HG03108 (cell line): ENCODE measurements around the gene FAM229B.
"Not testable (repeated sequence)": the region's sequence is repeated elsewhere in the genome, so short reads cannot be mapped to it uniquely, and the experiment has no call there.

ENCODE experiments used
- ATAC-seq: cut with Tn5 transposase; IDR thresholded peaks from one replicate; pipeline ENCODE4 v1.9.1; 2021; ENCODE audit warnings: moderate library complexity; ENCODE audit not compliant: unreplicated experiment

The FAM229B gene, protein sequence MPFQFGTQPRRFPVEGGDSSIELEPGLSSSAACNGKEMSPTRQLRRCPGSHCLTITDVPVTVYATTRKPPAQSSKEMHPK

DNA sequence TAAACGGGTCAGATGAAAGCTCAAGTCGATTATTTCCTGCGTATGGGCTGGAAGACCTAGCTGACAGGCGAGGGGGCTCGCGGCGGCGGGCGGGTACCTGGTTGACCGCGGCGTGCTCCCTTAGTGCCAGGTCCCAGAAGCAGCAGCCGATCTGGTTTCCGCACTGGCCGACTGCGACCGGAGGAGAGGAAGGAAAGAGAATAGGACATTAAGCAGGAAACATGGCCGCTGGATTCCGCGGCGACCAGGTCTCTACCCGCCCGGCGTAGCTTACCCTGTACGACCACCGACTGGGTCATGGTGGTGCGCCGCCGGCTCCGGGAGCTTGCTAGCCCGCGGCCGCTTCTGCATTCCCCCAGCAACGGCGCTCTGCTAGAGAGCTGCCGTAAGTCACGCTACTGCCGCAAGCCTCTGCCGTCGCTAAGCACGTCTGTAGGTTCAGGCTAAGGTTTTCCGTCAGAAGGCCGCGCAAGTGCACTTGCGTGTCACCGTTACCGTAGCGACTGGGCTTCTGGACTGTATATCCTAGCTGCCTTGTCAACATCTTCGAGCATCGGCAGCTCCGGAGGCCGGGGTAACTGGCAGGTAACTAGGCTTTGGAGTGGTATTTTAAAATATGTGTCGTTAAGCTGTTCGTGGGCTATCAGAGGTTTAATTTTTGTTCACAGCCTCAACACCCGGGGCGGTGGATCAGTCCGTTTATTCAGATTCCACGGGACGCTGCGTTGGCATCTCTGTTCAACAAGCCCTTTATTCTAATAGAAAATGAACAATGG lies at the start of gene FAM229B, which contains the start of gene TUBE1:
Gene FAM229B (plus strand): TSS at position 456 of the 776 bp plus-strand sequence. CDS start 11,693 bp downstream, outside the sequence.
Gene TUBE1 (minus strand): TSS at position 347 of the 776 bp plus-strand sequence. CDS start 48 bp downstream, at position 299.
- peak; percentile 98 for ATAC-seq

DNA sequence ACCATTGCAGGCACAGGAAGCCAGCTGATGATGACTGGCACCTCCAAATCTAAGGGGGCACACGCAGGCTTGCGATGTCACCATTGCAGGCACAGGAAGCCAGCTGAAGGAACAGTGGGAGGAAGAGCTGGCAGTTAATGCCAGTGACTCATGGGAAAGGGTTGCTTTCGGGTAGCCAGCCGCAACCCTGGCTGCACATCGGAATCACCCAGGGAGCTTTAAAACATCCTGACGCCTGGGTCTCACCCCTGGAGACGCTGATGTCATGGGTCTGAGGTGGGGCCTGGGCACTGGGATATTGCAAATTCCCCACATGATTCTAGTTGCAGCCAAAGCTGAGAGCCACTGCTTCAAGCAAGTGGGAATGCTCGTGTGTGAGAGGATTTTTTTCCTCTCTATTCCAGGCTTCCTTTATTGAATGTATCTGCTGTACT lies 49.6 kb upstream of the FAM229B start:
- ATAC-seq, result no peak

DNA sequence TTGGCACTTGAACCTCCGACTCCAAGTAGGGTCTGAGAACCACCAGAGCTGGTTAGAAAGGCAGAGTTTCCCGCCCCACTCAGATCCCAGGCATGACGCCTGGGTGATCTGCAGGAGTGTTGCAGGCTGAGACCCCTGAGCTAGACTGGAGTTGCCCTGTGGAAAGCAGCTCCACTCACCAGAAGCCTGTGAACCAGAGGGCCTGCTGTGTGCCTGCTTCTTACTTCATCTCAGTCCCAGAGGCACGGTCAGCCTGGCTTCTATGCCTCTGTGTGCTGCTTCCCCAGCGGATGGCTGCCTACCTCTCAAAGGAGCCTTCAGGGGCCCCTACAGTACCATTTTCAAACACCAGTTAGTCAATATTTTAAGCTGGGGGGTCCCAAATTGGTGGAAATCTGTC lies 49.1 kb upstream of the FAM229B start:
- ATAC-seq, result no peak

DNA sequence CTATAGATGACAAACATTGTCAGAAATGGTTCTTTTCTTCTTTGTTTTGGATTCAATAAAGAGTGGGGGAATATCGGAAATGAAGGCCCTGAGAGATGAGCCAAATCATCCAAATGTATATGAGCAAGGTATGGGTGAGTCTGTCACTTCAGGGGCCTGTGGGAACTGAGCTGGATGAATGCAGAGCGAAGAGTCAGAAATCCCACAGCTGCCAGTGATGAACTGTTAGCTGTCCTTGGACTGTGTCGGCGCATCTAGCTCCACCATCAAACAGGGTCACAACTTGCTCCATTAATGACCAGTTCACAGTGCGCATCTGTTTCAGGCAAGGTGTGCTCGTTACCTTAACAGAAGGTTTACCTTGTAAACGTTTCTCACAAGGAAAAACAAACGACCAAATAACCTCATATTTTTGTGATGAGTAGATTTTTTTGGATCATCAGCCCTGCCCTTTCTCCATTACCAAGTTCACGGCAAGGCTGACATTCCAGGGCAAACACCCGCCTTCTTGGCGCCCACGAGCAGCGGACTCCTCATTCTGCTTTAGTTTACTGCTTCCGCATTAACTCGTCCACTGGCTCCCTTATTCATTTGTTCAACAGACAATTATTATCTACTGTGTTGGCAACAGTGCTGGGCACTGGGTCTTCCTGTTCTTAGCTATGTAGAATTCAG lies 48.5 kb upstream of the FAM229B start:
- no peak for ATAC-seq

DNA sequence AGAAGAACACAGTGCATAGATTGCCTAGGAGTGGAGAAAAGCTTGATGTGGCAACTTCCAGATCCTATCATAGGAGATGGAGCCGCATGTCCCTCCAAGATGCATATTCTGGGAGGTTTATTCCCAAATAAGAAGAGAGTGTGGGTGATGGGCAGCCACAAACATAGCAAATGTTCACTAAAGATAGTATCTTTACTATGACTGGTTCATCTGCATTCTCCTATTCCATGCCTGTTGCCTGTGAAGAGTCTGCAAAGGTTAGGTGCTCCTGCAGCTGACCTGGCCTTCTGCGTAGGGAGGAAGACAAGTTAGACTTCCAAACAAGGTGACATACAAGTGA lies 48.0 kb upstream of the FAM229B start:
- ATAC-seq, result no peak

DNA sequence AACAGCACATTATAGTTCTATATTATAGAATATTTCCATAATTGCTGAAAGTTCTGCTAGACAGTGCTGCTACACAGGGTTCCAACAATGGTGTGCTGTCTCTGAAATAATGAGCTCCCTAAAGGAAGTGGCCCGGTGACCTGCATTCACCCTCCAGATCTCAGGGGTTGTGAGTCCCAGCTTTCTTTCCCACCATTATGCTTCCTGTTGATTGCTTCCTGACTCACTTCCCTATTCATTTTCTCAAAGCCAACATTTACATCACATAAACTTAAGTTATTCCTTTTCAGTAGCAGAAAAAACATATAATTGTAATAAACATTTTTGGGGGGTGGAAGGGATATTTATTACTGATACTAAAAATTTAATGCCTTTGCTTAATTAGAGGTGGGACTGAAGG lies 46.4 kb upstream of the FAM229B start:
- ATAC-seq, result no peak

DNA sequence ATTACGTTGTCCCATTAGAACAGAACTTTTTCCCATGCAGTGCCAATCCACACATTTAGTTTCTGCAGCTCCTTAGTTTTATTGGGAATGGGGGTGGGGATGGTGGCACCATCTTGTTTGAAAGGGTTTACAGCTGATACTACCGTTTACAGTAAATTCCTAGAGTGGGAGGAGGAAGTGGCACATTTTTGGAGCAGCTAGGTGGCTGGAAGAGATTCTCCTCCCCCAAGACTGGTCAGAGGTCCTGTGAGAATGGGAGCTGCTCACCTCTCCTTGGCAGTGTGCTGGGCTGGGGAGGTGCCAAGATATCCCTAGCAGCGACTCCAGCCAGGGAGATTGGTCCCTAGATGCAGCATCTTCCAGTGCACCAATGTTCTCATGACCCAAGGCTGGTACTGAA lies 45.9 kb upstream of the FAM229B start:
- ATAC-seq, result no peak

DNA sequence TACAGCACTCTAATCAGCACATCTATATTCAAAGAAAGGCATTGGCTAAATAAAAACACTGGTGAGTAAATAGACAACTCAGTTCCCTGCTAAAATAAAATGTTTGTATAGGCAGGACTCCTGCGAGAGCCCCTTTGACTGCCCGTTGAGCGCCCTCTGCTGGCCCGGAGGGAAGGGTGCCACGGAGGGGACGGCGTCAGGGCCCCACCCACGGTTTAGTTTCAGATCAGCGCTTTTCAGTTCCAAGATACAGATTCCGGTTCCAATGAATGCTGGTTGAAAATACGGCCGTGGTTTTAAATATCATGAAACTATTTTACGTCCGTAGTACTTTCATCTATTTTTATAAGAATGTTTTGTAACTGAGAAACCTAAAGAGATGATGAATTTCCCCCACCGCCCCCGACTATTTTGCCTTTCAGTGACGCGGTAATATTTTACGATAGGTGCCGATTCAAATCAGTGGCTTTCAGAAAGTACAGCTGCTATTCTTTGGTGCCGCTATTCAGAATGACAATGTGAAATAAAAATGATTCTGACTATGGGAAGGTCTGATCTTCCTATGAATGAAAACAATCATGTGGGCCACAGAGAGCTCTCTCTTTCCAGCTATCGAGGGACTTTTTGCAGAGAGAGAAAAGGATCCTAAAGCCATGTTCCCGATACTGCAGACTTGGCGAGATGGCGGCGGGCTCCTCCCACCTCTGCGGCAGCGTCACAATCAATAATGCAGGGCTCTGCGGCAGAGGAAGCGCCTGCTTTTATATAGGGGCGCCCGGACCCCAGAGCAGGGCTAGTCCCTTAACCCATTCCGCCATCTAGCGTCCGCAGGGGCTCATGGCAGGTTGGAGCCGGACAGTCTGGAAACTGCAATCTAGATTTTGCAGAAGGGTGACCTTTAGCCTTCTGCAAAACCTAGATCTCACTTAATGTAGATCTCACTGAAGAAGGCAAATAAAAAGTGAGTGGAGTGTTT lies 44.1 kb upstream of the FAM229B start:
- peak; percentile 94 for ATAC-seq

DNA sequence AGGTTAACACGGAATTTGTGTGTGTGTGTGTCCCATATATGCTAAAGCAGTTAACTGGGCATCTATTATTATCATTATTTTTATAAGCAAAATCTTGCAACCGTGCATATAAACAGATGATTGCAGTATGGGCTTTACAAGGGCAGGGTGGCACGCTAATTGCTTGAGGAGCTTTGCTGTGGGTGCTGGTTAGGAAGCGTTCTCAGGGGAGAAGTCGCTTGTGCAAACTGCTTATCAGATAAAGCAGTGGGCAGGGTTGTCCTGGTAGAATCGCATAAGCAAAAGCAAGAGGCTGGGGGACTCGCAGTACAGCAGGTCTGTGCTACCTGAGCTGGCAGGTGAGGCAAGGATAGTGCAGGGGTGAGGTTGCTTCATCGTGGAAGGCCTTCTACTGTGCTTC lies 43.2 kb upstream of the FAM229B start:
- no peak for ATAC-seq

DNA sequence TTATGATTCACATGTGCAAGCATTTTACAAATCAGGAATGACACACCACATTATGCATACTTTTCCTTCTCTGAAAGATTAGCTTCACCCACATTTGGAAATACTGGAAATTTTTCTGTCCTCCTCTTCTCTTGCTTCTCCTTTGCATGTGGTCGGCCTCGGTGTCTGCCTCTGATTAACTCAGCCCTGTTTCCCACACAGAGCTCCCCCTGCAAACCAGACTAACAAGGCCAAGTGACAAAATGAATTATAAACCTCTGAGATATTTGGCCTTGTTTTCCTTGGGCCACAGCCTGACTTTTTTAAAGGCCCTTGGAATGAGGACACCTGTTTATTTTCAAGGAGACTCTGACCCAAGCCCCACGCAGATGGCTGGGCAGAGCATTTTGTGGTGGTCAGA lies 42.5 kb upstream of the FAM229B start:
- no peak for ATAC-seq

DNA sequence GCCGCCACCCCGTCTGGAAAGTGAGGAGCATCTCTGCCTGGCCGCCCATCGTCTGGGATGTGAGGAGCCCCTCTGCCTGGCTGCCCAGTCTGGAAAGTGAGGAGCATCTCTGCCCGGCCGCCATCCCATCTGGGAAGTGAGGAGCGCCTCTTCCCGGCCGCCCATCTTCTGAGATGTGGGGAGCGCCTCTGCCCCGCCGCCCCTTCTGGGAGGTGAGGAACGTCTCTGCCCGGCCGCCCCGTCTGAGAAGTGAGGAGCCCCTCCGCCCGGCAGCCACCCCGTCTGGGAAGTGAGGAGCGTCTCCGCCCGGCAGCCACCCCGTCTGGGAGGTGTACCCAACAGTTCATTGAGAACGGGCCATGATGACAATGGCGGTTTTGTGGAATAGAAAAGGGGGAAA lies 39.9 kb upstream of the FAM229B start:
- not testable (repeated sequence) for ATAC-seq

DNA sequence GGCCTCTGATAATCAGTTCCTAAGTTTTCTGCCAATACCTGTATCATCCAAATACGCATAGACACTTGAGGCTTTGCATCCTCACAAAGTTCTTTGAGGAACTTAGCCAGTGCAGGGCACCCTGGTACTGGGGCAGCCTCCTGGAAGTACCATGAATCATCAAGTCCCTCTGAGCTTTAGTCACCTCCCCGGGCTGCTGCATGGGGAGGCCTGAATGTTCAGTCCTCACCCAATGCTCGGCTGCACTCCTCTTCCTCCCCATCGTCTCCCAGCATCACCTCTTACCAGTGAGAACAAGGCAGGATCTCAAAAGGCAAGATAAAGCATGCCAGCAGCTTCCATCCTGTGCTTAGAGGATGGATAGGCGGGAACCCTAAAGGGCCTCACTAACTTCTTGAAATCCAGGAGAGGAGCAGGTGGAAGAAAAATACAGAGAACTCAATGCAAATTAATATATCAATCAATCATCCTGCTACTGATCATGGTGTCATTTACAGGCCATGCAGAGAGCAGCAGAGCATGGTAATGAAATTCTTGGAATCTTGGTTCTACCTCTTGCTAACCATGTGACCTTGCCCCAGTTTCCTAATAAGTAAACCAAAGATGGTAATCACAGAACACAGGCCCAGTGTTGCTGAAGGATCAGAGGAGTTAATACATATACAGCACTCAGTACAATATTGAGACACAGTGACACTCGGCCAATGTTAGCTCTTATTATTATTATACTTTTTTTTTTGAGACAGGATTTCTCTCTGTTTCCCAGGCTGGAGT lies 38.2 kb upstream of the FAM229B start:
- no peak for ATAC-seq

DNA sequence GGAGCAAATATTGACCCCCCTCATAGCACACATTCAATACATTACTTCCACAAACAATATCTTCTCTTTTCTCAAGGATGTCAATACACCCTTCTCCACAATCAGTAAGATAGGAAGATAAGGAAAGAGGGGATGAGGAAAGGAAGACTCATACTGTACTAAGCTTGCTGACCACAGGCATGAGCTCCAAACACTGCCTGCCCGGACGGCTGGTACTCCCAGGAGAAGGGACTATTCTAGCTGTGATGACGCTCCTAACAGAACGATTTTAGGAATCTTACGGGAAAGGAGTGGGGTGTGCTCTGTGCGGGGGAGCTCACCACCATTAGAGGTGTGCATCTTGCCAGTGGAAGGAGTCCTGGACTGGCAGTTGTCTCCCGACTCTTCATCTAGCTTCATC lies 37.4 kb upstream of the FAM229B start:
- ATAC-seq, result no peak

DNA sequence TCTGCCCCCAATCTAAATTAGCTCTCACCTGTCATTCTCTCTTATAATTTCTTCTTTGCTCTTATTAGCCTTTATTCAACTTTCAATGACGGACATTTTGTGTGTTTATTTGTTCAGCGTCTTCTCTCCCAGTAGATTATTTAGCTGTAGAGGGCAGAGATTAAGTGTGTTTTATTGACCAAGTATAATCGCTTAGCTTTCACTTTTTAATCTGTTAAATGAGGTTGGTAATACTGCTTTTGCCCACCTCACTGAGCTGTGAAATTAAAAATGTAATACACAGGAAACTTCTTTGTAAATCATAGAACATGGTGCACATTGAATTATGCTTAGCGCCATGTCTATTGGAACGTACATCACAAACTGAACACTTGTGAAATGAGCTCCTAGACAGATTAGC lies 37.0 kb upstream of the FAM229B start:
- no peak for ATAC-seq

DNA sequence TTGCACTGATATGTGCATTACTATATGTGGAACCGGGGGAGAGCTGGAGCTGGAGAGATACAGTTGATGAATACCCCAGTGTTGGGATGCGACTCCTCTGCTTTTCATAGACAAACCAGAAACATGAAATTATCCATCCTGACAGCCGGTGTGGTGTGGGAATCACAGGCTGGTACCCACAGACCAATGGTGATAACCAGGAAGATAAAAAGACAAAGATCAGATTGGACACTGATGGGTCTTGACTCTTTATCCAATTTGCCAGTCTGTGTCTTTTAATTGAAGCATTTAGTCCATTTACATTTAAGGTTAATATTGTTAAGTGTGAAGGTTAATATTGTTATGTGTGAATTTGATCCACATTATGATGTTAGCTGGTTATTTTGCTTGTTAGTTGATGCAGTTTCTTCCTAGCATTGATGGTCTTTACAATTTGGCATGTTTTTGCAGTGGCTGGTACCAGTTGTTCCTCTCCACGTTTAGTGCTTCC lies 36.1 kb upstream of the FAM229B start:
- ATAC-seq, result not testable (repeated sequence)

DNA sequence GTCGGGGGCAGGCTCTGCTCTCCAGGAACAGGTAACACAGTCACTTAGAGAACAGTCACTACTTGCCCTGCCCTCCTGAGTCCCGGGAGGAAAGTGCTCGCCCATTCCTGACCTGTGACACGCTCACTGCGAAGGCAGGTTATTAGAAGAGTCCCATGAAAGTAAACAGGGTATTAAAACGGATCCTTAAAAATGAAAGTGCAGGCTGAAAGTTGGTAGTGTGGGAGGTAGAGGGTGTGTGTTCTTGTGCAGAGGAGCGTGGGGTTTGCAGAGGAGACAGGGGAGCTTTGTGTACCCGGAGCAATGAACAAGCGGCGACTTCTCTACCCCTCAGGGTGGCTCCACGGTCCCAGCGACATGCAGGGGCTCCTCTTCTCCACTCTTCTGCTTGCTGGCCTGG lies 33.4 kb upstream of the FAM229B start, which contains the start of gene CCN6:
Gene CCN6 (plus strand): TSS at position 104 of the 400 bp plus-strand sequence. CDS start 254 bp downstream, at position 358.
- no peak for ATAC-seq

DNA sequence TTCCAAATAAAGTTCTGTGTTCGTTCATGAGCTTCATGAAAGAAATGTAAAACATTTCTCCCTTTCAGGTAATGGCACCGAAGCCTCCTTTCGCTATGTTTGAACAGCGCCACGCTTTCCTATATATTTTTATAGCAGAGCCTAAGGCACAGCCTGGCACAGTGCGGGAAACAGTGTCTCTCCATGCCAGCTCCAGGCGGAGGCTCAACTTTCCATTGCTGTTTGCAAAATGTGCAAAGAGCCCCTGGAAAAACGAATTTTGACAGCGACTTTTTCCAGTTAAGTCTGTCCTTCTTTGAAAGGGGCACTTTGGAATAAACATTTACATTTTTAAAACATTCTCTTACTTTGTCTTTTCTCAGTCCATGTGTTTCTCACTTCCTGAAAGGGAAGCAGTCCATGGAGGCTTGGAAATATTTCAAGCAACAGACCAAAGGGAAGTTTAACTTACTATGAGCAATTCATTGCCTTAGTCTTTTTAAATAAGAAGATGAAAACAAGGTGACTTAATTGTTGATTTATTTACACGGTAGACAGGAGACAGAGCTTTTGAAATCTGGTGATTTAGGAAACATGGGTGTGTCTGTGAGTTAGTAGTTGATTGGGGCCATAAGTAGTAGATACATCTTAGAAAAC lies 32.7 kb upstream of the FAM229B start:
- no peak for ATAC-seq

DNA sequence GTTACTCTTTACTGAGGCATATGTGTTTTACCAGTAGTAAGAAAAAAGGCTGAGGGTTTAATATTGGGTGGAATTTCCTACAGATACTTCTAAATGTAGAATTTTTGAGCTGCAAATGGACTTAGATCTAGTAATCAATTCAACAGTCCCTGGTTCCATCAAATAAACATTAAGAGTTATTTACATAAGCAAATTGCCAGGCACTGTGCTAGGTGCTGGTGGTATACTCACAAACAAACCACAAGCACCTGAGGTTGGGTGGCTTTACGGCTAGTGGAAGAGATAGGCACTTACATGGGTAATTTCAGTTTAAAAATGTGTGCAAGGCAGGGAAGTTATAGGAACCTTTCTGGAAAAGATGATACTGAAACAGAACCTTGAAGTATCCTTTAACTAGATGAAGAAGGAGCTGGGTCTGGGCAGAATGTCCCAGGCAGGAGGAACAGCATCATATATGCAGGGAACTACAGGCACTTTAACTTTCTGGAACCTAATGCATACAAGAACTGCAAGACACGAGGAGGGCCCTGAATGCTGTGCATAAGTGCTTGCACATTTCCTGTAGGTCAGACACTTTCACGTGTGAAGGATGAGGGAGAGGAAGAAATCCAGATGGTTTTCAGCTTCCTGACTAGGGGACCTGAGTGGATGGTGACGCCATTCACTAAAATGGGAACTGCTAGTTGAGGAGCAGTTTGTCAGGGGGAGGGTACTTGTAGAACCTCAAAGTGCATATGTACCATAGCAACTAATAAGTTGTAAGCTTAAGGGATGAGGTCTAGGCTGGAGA lies 29.0 kb upstream of the FAM229B start:
- ATAC-seq, result no peak

DNA sequence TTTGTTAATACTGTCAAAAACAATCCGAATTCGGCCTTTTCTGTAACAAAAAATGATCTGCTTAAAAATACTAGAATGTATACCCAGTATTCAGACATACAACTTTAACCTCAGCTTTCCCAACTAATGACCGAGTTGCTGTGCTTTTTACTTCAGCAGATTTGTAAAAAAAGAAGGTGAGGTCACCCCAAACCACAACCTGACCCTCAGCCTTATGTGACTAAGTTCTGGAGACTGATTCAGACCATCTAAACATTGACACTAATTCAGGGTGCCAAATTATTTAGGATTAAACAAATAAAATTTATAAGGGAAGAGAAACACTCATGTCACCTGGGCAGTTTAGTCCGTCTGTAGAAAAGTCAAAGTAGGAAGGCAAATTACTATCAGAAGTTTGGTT lies 25.8 kb upstream of the FAM229B start:
- ATAC-seq, result no peak
